Activated T-helper 1 cell treated with anti-CD3 and anti-CD28 coated beads, Interleukin-2, amount 50 U/mL, for 16 hours (primary cell): ENCODE measurements around the gene TRIM65.
"Not testable (repeated sequence)": the region's sequence is repeated elsewhere in the genome, so short reads cannot be mapped to it uniquely, and the experiment has no call there.

ENCODE experiments used
- DNase-seq, 2 donors: peaks; one replicate each; pipeline ENCODE4 v3.0.0-alpha.2; 2020; ENCODE audit warnings: low read depth in 1 of 2, low spot score in 1 of 2

Gene TRIM65

DNA sequence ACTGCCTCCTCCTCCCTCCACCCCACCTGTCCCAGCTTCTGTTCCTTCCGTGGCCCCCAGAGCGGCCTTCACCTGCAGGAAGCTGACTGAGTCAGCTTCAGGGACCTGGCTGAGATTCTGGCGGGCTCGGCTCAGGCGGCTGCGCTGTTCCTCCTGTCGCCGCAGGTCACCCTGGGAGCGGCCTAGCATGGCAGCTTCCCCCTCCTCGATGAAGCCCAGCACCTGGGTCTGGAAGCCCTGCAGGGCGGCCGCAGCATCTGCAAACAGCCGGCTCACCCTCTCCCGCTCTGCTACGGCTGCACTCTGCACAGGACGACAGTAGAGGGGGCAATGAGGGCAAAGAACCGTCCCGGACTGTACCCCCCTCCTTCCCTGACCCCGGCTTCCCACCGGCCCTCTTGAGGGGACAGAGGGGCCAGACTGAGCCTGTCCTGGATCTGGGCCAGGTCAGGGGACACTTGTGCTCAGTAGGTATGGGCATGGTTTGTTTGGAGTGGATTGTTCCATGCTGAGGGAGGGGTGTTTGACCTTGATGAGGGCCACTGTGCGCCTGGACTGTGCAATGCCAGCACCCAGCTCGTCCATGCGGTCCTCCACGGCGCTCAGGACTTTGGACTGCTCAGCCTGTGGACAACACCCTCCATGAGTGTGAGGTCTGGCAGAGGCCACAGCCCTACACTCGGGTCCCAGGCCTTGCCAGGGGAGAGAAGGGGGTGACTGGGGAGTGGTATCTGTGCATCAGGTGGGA lies 20.4 kb downstream of the TRIM65 start:
- peak; percentile 53 to 57 for DNase-seq

GRCh38 chr17:75875940-75876189 lies 20.9 kb downstream of the TRIM65 start:
- no peak for DNase-seq

- DNase-seq: no peak
Observed at GRCh38 chr17:75875182-75875939, 21.4 kb downstream of the TRIM65 start.

DNA sequence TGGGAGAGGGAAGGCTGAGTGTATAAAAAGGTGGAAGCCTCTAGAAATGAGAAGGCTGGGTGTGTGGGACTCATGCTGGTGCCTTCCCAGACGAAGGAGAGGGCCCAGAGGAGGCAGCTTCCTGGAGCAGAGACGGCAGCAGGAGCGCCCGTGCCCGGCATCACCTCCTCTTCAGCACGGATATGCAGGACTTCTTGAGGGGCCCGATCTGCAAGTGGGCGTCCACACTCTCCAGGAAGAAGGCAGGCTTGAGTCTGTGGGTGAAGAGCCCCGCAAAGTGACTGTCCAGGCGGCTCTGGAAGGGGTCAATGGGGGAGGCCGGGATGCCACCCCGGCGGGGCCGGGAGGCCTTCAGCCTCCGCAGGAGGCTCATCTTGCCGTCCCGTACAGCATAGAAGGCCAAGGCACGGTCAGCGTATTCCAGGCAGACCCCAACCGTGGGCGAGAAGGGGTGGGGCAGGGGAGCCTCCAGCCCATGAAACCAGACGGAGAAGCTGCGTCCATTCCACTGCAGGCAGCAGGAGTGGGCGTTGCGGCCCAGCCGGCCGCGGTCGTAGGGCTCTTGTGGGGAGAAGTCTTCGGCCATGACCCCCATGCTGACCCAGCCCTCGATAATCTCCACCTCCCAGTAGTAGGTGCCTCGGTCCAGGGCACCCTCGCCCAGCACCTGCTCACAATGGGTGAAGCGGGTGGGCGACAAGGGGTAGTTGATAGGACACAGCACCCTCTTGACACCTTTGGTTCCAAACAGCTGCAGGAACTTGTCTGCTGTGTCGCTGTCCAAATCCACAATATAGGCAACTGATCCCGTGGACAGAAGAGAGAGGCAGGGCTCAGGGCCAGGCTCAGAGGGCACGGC lies 22.2 kb downstream of the TRIM65 start:
- DNase-seq: no peak

DNA sequence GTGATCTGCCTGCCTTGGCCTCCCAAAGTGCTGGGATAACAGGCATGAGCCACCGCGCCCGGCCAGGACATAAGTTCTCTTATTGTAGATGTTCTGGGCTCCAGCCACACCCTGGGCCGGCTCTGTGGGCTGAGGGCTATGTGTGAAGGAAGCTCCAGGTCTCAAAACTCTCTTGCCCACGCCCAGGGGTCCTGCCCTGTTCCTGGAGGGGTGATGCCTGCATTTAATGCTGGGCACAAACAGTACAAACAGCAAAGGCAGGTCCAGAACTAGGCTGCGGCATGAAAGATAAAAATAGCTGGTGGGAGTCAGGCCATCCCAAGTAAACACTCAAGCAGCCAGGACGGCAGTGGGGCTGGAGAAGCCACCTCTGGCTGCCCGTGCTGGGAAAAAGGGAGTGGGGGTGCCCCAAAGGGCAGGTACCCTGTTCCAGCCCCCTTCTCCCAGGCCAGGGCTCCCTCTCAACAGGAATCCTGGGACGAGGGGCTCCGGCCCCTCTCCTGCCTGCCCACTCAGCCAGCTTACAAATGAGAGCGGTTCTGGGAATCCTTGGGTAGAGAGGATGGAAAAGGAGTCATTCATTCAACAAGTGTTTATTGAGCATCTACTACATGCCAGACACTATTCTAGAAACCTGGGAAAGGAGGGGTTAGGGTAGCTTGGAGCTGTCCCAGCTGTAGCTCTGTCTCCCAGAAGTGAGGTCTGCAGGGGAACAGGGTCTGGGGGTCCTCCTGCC lies 23.0 kb downstream of the TRIM65 start:
- no peak for DNase-seq

GRCh38 chr17:75872434-75873351 lies 24.1 kb downstream of the TRIM65 start:
- peak in 1 of 2 donors; percentile 39 for DNase-seq

DNA sequence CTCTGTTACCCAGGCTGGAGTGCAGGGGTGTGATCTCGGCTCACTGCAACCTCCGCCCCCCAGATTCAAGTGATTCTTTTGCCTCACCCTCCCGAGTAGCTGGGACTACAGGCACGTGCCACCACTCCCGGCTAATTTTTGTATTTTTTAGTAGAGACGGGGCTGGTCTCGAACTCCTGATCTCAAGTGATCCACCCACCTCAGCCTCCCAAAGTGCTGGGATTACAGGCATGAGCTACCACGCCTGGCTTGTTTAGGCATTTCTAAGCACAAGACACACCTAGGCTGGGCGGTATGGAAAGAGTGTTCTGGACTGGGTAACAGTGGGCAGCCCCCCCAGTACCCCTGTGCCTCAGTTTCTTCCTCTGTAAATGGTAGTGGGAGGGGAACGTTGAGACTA lies 26.5 kb downstream of the TRIM65 start:
- DNase-seq: not testable (repeated sequence)

GRCh38 chr17:75869282-75870141 lies 27.2 kb downstream of the TRIM65 start:
- DNase-seq: no peak

- DNase-seq: not testable (repeated sequence)
Observed at GRCh38 chr17:75868730-75869281, 27.9 kb downstream of the TRIM65 start.

DNA sequence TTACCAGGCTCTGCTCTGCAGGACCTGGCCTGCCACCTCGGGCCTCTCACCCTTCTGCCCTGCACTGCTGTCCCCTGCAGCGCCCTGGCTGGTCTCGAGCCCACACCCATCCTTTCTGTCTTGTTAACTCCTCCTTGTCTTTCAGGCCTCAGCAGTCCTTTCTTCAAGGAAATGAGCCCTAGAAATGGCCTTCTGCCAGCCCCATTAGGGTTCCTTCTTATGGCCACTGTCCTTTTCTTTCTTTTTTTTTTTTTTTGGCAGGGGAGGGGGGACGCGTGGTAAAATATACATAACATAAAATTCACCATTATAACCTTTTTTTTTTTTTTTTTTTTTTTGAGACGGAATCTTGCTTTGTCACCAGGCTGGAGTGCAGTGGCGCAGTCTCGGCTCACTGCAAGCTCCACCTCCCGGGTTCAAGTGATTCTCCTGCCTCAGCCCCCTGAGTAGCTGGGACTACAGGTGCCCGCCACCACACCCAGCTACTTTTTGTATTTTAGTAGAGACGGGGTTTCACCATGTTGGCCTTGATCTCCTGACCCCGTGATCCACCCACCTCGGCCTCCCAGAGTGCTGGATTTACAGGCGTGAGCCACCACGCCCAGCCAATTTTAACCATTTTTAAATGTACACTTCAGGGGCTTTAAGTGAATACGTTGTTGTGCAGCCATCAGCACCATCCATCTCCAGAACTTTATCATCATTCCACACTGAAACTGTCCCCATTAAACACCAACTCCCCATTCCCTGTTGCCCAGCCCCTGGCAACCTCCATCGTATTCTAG lies 31.2 kb downstream of the TRIM65 start:
- not testable (repeated sequence) for DNase-seq

DNA sequence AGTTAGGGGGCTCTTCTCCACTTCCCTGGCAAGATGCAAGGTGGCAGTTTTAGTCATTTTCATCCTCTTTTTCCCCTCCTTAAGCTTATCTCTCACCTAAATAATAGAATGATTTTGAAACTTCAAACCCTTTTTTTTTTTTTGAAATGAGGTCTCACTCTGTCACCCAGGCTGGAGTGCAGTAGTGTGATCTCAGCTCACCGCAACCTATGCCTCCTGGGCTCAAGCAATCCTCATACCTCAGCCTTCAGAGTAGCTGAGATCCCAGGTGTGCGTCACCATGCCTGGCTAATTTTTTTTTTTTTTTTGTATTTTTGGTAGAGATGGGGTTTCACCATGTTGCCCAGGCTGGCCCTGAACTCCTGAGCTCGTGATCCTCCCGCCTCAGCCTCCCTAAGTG lies 31.9 kb downstream of the TRIM65 start:
- DNase-seq: not testable (repeated sequence)

DNA sequence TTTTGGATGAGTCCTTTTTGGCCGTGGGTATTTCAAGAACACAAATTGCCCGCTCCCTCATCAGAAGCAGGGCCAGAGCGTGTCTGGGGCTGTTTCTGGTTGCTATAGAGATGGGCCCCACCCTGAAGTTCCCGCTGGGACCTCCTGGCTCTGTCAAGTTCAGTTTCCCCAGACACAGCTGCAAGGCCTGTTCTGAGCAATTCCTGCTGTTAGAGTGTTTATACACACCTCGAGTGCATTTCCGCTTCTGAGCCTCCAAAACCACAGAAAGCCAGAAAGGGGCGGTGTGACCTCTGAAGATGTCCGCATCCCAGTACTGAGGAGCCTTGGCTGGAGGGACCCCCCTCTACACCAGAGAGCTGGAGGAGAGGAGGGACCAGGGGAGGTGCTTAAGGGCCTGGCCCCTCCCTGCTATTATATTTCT lies 32.3 kb downstream of the TRIM65 start:
- no peak for DNase-seq

DNA sequence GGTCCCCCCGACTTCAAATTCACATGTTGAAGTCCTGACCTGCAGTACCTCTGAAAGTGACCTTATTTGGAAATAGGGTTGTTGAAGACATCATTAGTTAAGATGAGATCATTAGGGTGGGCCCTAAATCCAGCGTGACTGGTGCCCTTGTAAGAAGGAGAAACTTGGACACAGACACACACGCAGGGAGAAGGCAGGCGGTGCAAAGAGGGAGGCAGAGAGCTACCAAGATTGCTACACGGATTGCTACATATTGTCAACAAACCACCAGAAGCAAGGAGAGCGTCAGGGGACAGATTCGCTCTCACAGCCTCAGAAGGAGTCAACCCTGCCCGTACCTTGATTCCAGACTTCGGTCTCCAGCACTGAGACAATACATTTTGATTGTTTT lies 34.8 kb downstream of the TRIM65 start:
- DNase-seq: no peak

- DNase-seq: not testable (repeated sequence)
Observed at GRCh38 chr17:75859358-75859757, 37.4 kb downstream of the TRIM65 start.

- no peak for DNase-seq
Observed at GRCh38 chr17:75856062-75856756, 40.5 kb downstream of the TRIM65 start.

DNA sequence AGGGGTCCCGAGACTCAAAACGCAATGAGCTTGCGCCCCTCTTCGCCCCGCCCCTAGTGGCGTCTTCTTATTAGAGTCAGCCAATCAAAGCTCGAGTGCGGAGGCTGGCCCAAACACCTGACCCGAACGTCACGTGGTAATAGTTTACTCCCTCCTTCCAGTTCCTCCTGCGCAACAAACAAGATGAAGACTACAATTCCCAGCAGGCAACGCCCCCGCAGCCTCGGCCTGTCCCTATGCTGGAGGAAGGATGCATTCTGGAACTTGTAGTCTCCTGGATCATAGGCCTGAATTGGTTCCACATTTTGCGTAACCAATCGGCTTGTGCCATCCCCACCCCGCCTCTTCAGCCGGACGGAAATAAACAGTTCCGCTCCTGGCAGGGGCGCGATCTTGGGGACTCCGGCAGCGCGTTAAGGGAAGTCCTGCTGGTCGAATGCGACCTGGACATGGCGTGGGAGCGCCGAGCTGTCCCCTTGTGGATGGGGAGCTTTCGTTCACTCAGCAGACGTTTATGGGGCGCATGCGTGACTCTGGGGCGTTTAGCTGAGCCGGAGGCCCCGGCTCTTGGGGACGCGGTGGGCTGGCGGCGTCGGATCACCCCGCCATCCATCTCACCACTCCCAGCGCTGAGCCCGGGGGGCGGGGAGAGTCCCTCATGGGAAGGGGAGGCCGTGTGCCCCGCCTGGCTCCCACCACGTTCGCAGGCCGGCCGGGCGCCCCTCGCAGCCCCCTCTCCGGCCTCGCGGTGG lies 41.3 kb downstream of the TRIM65 start, which contains the start of gene WBP2:
TSS of gene WBP2 (minus strand) at position 26 of the 752 bp plus-strand sequence. CDS start 38 bp downstream, outside the sequence.
- peak; percentile 92 to 93 for DNase-seq
